Measurements from ENCODE around the gene EML1. TPM values are rescaled to one million over a fixed set of nuclear protein-coding genes. Genes with fewer than 3 reads are reported as not detected.

EML1 gene
- total RNA-seq, 1 donor from 2014 or later = 57.2 TPM

GRCh38 chr14:99902925-99903324 lies 109.7 kb downstream of the EML1 start:
- H3K4me1 ChIP-seq = no peaks in the 10 kb centered on the region
- peaks cover 38% of the 10 kb centered on the region for H3K36me3 ChIP-seq
- no peak overlapping the region for H2AFZ ChIP-seq (replicated peaks)
- no peak for DNase-seq (ENCODE audit: low spot score)
- H4K20me1 ChIP-seq (ENCODE audit: low read depth) = no peaks in the 10 kb centered on the region
- H3K4me2 ChIP-seq = no peak overlapping the region
- no peaks in the 10 kb centered on the region for H3K27me3 ChIP-seq
- H3K9me3 ChIP-seq (ENCODE audit: low read depth) = peaks cover 9% of the 10 kb centered on the region
- TF ChIP-seq EZH2 (IDR thresholded peaks at IDR 0.05) (no peak), CTCF (IDR thresholded peaks at IDR 0.05) (no peak), EZH2phosphoT487 (IDR thresholded peaks at IDR 0.05) (no peak)
- no peaks in the 10 kb centered on the region for H3K79me2 ChIP-seq (ENCODE audit: low read depth)
- Mint-ChIP-seq H3K4me3 (no peak overlapping the region), H3K4me1 (no peaks in the 10 kb centered on the region), H3K9me3 (peaks cover 19% of the 10 kb centered on the region), H3K27me3 (ENCODE audit: insufficient read depth, low read depth) (peaks cover 4% of the 10 kb centered on the region), H3K27ac (no peak overlapping the region), H3K36me3 (peaks cover 55% of the 10 kb centered on the region)
- H3F3A ChIP-seq (ENCODE audit: low read depth) = no peaks in the 10 kb centered on the region
- H3K9ac ChIP-seq = no peak overlapping the region
- H3K27ac ChIP-seq = no peak overlapping the region
- no peak overlapping the region for H3K4me3 ChIP-seq

- Mint-ChIP-seq H3K9me3 (peaks cover 19% of the 10 kb centered on the region), H3K36me3 (peaks cover 55% of the 10 kb centered on the region), H3K27me3 (ENCODE audit: insufficient read depth, low read depth) (peaks cover 4% of the 10 kb centered on the region), H3K4me3 (no peak overlapping the region), H3K4me1 (peaks cover 4% of the 10 kb centered on the region), H3K27ac (no peak overlapping the region)
- Histone ChIP-seq H2AFZ (replicated peaks) (no peak overlapping the region), H3K9me3 (ENCODE audit: low read depth) (peaks cover 9% of the 10 kb centered on the region), H3K4me3 (no peak overlapping the region), H3K79me2 (ENCODE audit: low read depth) (no peaks in the 10 kb centered on the region), H3F3A (ENCODE audit: low read depth) (no peaks in the 10 kb centered on the region), H3K27me3 (no peaks in the 10 kb centered on the region), H3K36me3 (peaks cover 38% of the 10 kb centered on the region), H3K4me1 (no peaks in the 10 kb centered on the region), H3K27ac (no peak overlapping the region), H4K20me1 (ENCODE audit: low read depth) (no peaks in the 10 kb centered on the region), H3K4me2 (no peak overlapping the region), H3K9ac (no peak overlapping the region)
- TF ChIP-seq EZH2 (IDR thresholded peaks at IDR 0.05) (no peak), CTCF (IDR thresholded peaks at IDR 0.05) (no peak), EZH2phosphoT487 (IDR thresholded peaks at IDR 0.05) (no peak)
- DNase-seq (ENCODE audit: low spot score) = no peak
Observed at GRCh38 chr14:99904506-99904905, 111.3 kb downstream of the EML1 start.

- Histone ChIP-seq H3K36me3 (peaks cover 38% of the 10 kb centered on the region), H4K20me1 (ENCODE audit: low read depth) (no peaks in the 10 kb centered on the region), H2AFZ (replicated peaks) (no peak overlapping the region), H3K4me3 (no peak overlapping the region), H3K27ac (no peak overlapping the region), H3K27me3 (no peaks in the 10 kb centered on the region), H3K4me2 (no peak overlapping the region), H3K79me2 (ENCODE audit: low read depth) (no peaks in the 10 kb centered on the region), H3K4me1 (no peaks in the 10 kb centered on the region), H3F3A (ENCODE audit: low read depth) (no peaks in the 10 kb centered on the region), H3K9ac (no peak overlapping the region), H3K9me3 (ENCODE audit: low read depth) (peaks cover 9% of the 10 kb centered on the region)
- Mint-ChIP-seq H3K4me3 (no peak overlapping the region), H3K9me3 (peaks cover 19% of the 10 kb centered on the region), H3K36me3 (peaks cover 51% of the 10 kb centered on the region), H3K27ac (no peak overlapping the region), H3K4me1 (peaks cover 9% of the 10 kb centered on the region), H3K27me3 (ENCODE audit: insufficient read depth, low read depth) (peaks cover 4% of the 10 kb centered on the region)
- TF ChIP-seq CTCF (IDR thresholded peaks at IDR 0.05) = no peak
- DNase-seq (ENCODE audit: low spot score) = no peak
Observed at GRCh38 chr14:99905121-99905520, 111.9 kb downstream of the EML1 start.

Measured in neural progenitor cell (in vitro differentiated cells).